H1 (cell line): ENCODE results near the gene INVS. TPM values are rescaled to one million over a fixed set of nuclear protein-coding genes. Genes with fewer than 3 reads are reported as not detected.

Experiments used
- CTCF ChIA-PET: fragments of 300-600 bp; sonication (Branson Sonifier 250); formaldehyde crosslinking; loops from one replicate; lab custom pipeline; 2021; ENCODE audit not compliant: partially characterized antibody; lab: Charles Lee
- POLR2A ChIA-PET: fragments of 300-600 bp; sonication (Branson Sonifier 250); formaldehyde crosslinking; loops from one replicate; lab custom pipeline; 2021; ENCODE audit warnings: inconsistent platforms; ENCODE audit not compliant: partially characterized antibody; lab: Charles Lee
- DNase-seq, 2 experiments: peaks; one replicate each; pipeline versions ENCODE4 v3.0.0 to v3.0.0-alpha.2; 2010 to 2022; ENCODE audit warnings: low spot score in 2 of 2, low read depth in 1 of 2, mixed read lengths in 1 of 2
- FAIRE-seq: peaks from 2 replicates; lab custom pipeline; 2011; peaks lifted over from hg19 to GRCh38; lab: Jason Lieb, UNC
- H2AFZ ChIP-seq: 2 replicates; pipeline ENCODE4 v1.8.1; 2012; ENCODE audit warnings: low read length, inconsistent platforms
- H2AK5ac ChIP-seq: 2 replicates; pipeline ENCODE4 v1.6.1; 2013; ENCODE audit warnings: low read depth, low read length
- H2BK120ac ChIP-seq: replicated peaks from 2 replicates; pipeline ENCODE3; 2013; ENCODE audit warnings: low read depth, low read length, inconsistent platforms
- H2BK12ac ChIP-seq: 2 replicates; pipeline ENCODE4 v1.6.1; 2013; ENCODE audit warnings: low read depth, low read length
- H2BK15ac ChIP-seq: 2 replicates; pipeline ENCODE4 v1.6.1; 2013; ENCODE audit warnings: low read length
- H2BK20ac ChIP-seq: 2 replicates; pipeline ENCODE4 v1.6.1; 2013; ENCODE audit warnings: low read length
- H2BK5ac ChIP-seq: 2 replicates; pipeline ENCODE4 v1.6.1; 2013; ENCODE audit warnings: low read depth, low read length
- H3K14ac ChIP-seq: 2 replicates; pipeline ENCODE4 v1.6.1; 2013; ENCODE audit warnings: inconsistent platforms; ENCODE audit not compliant: insufficient read length
- H3K18ac ChIP-seq: 2 replicates; pipeline ENCODE4 v1.6.1; 2013; ENCODE audit warnings: low read length; ENCODE audit errors: extremely low read depth
- H3K23ac ChIP-seq: 2 replicates; pipeline ENCODE4 v1.6.1; 2013; ENCODE audit warnings: inconsistent platforms; ENCODE audit not compliant: insufficient read length
- H3K23me2 ChIP-seq: 2 replicates; pipeline ENCODE4 v1.6.1; 2013; ENCODE audit warnings: low read depth, low read length
- H3K27ac ChIP-seq: 2 replicates; pipeline ENCODE4 v1.6.1; 2011; ENCODE audit warnings: low read depth, low read length, inconsistent platforms
- H3K27me3 ChIP-seq, 4 experiments: replicated peaks in 1 of 4; 1 replicate in 1 of 4; 2 replicates in 3 of 4; pipeline versions ENCODE4 v1.6.1 to v1.8.1; 2011 to 2013; ENCODE audit warnings: low read length in 3 of 4, mild to moderate bottlenecking in 3 of 4, inconsistent platforms in 2 of 4, mixed read lengths in 2 of 4, moderate library complexity in 1 of 4; ENCODE audit not compliant: control insufficient read depth in 3 of 4, insufficient read depth in 3 of 4; ENCODE audit errors: extremely low read depth in 1 of 4
- H3K36me3 ChIP-seq, 4 experiments: 2 replicates each; pipeline versions ENCODE4 v1.6.1 to v1.8.1; 2011 to 2013; ENCODE audit warnings: mild to moderate bottlenecking in 4 of 4, low read length in 3 of 4, moderate library complexity in 2 of 4, control low read depth in 1 of 4, inconsistent platforms in 1 of 4; ENCODE audit not compliant: insufficient read depth in 4 of 4, control insufficient read depth in 2 of 4
- H3K4ac ChIP-seq: replicated peaks from 2 replicates; pipeline ENCODE3; 2013; ENCODE audit warnings: low read length, low read depth, mixed read lengths, inconsistent platforms; ENCODE audit not compliant: insufficient read length
- H3K4me1 ChIP-seq, 4 experiments: replicated peaks in 1 of 4; 1 replicate in 1 of 4; 2 replicates in 3 of 4; pipeline versions ENCODE4 v1.6.1 to v1.8.1; 2011 to 2013; ENCODE audit warnings: low read length in 3 of 4, inconsistent platforms in 2 of 4, mixed read lengths in 1 of 4; ENCODE audit not compliant: insufficient read depth in 4 of 4, control insufficient read depth in 3 of 4
- H3K4me2 ChIP-seq, 2 experiments: 2 replicates each; pipeline versions ENCODE4 v1.6.1 to v1.8.1; 2011 to 2013; ENCODE audit warnings: low read depth in 2 of 2, low read length in 2 of 2, control low read depth in 1 of 2, inconsistent platforms in 1 of 2, mild to moderate bottlenecking in 1 of 2; ENCODE audit not compliant: insufficient read depth in 1 of 2
- H3K4me3 ChIP-seq, 4 experiments: fragments of 200-600, 300-600 bp in 1 of 4; sonication (generic), shearing (Covaris generic), sonication (Bioruptor Twin) in 1 of 4; 2 replicates each; pipeline versions ENCODE4 v1.5.1 to v1.8.1; 2011 to 2016; ENCODE audit warnings: low read length in 4 of 4, low read depth in 3 of 4, control low read depth in 2 of 4, inconsistent platforms in 2 of 4, mild to moderate bottlenecking in 2 of 4, mixed read lengths in 1 of 4, moderate library complexity in 1 of 4; ENCODE audit not compliant: insufficient read depth in 2 of 4; ENCODE audit errors: extremely low read depth in 1 of 4
- H3K56ac ChIP-seq: replicated peaks from 2 replicates; pipeline ENCODE3; 2013; ENCODE audit warnings: low read depth, mild to moderate bottlenecking, mixed read lengths, low read length, inconsistent platforms; ENCODE audit not compliant: insufficient read length
- H3K79me1 ChIP-seq: 2 replicates; pipeline ENCODE4 v1.6.1; 2013; ENCODE audit warnings: low read depth, low read length, control low read depth
- H3K79me2 ChIP-seq, 2 experiments: 2 replicates each; pipeline versions ENCODE4 v1.6.1 to v1.8.1; 2012 to 2013; ENCODE audit warnings: low read length in 2 of 2, mild to moderate bottlenecking in 2 of 2, inconsistent platforms in 1 of 2; ENCODE audit not compliant: insufficient read depth in 2 of 2, control insufficient read depth in 1 of 2
- H3K9ac ChIP-seq, 4 experiments: replicated peaks in 1 of 4; 1 replicate in 1 of 4; 2 replicates in 3 of 4; pipeline versions ENCODE4 v1.6.1 to v1.8.1; 2011 to 2013; ENCODE audit warnings: low read depth in 3 of 4, low read length in 3 of 4, control low read depth in 2 of 4, mild to moderate bottlenecking in 2 of 4, moderate library complexity in 2 of 4, inconsistent platforms in 1 of 4; ENCODE audit errors: extremely low read depth in 1 of 4
- H3K9me3 ChIP-seq, 2 experiments: 2 replicates each; pipeline versions ENCODE4 v1.6.1 to v1.8.1; 2012 to 2013; ENCODE audit warnings: mild to moderate bottlenecking in 2 of 2, moderate library complexity in 2 of 2, control low read depth in 1 of 2, inconsistent platforms in 1 of 2, low read depth in 1 of 2, low read length in 1 of 2, mixed read lengths in 1 of 2; ENCODE audit not compliant: insufficient read depth in 2 of 2
- H4K20me1 ChIP-seq, 2 experiments: replicated peaks in 1 of 2; 2 replicates each; pipeline versions ENCODE3 to v1.8.1; 2011 to 2013; ENCODE audit warnings: inconsistent platforms in 2 of 2, low read length in 2 of 2, mild to moderate bottlenecking in 1 of 2; ENCODE audit not compliant: insufficient read depth in 2 of 2, control insufficient read depth in 1 of 2
- H4K5ac ChIP-seq: 2 replicates; pipeline ENCODE4 v1.6.1; 2013; ENCODE audit warnings: low read length, low read depth, mixed read lengths, inconsistent platforms; ENCODE audit not compliant: insufficient read length
- H4K8ac ChIP-seq: 2 replicates; pipeline ENCODE4 v1.8.0; 2013; ENCODE audit warnings: mild to moderate bottlenecking, moderate library complexity, low read length, inconsistent platforms; ENCODE audit not compliant: insufficient read depth; ENCODE audit errors: extremely low read depth
- H4K91ac ChIP-seq: replicated peaks from 2 replicates; pipeline ENCODE3; 2013; ENCODE audit warnings: low read length, mixed read lengths, inconsistent platforms; ENCODE audit not compliant: insufficient read length
- CTCF ChIP-seq, 3 experiments: IDR thresholded peaks; 1 replicate in 2 of 3; 2 replicates in 1 of 3; pipeline versions ENCODE4 v1.5.1 to v1.6.1; 2011; ENCODE audit warnings: low read length in 3 of 3, mild to moderate bottlenecking in 3 of 3, inconsistent platforms in 2 of 3, low read depth in 1 of 3, moderate library complexity in 1 of 3; ENCODE audit not compliant: insufficient read depth in 1 of 3; ENCODE audit errors: control extremely low read depth in 1 of 3
- E2F6 ChIP-seq: IDR thresholded peaks from 2 replicates; pipeline ENCODE4 v1.6.1; 2012; ENCODE audit warnings: inconsistent platforms
- KDM5A ChIP-seq: fragments of 200-600 bp; IDR thresholded peaks from 2 replicates; pipeline ENCODE4 v1.7.1; 2012; ENCODE audit warnings: mild to moderate bottlenecking, low read length, inconsistent platforms, mixed read lengths
- MAX ChIP-seq: IDR thresholded peaks from 2 replicates; pipeline ENCODE4 v1.6.1; 2012; ENCODE audit warnings: inconsistent platforms
- NANOG ChIP-seq: IDR thresholded peaks from 2 replicates; pipeline ENCODE4 v1.6.1; 2011; ENCODE audit warnings: low read length, low read depth, mild to moderate bottlenecking, inconsistent platforms; ENCODE audit not compliant: insufficient read depth, poor library complexity, severe bottlenecking
- NRF1 ChIP-seq: IDR thresholded peaks from 2 replicates; pipeline ENCODE4 v1.6.1; 2011; ENCODE audit warnings: mild to moderate bottlenecking, low read depth, low read length, improper control_type of control experiment
- SIN3A ChIP-seq, 2 experiments: IDR thresholded peaks in 1 of 2; conservative IDR thresholded peaks in 1 of 2; 2 replicates each; pipeline ENCODE4 v1.6.1; 2011 to 2012; ENCODE audit warnings: low read length in 2 of 2, improper control_type of control experiment in 1 of 2, low read depth in 1 of 2, mild to moderate bottlenecking in 1 of 2
- SP4 ChIP-seq: IDR thresholded peaks from 2 replicates; pipeline ENCODE4 v1.6.1; 2012; ENCODE audit warnings: low read length, inconsistent platforms
- SRF ChIP-seq: IDR thresholded peaks from 2 replicates; pipeline ENCODE4 v1.6.1; 2011; ENCODE audit warnings: mild to moderate bottlenecking, low read depth, low read length, moderate library complexity
- TAF1 ChIP-seq: IDR thresholded peaks from 2 replicates; pipeline ENCODE4 v1.6.1; 2011; ENCODE audit warnings: mild to moderate bottlenecking, low read depth, low read length
- TCF12 ChIP-seq: IDR thresholded peaks from 2 replicates; pipeline ENCODE4 v1.6.1; 2011; ENCODE audit warnings: low read depth, mild to moderate bottlenecking, low read length
- WGBS, 2 experiments: shearing (Covaris generic) in 1 of 2; methylation state at CpG; one replicate each; pipeline versions ENCODE4 v1.1.6 to v1.1.7; 2013 to 2015; ENCODE audit warnings: low lambda C conversion rate in 2 of 2, mixed read lengths in 2 of 2, inconsistent platforms in 1 of 2, low coverage in 1 of 2, missing lambda C conversion rate in 1 of 2; ENCODE audit not compliant: insufficient replicate concordance in 2 of 2, insufficient coverage in 1 of 2, insufficient read length in 1 of 2; ENCODE audit errors: extremely low coverage in 1 of 2, missing lambda C conversion rate in 1 of 2; 5-methylcytosine and 5-hydroxymethylcytosine counted together
- polyA plus RNA-seq, 7 experiments: library from polyadenylated mRNA; depleted of rRNA in 3 of 7; stranded (reverse) in 5 of 7; unstranded in 2 of 7; fragments of >200 nt in 5 of 7; fragments of 200-250 nt in 2 of 7; gene quantifications; 1 replicate in 5 of 7; 2 replicates in 1 of 7; 4 replicates in 1 of 7; pipeline versions ENCODE4 v1.2.1 to v1.2.3, GENCODE V29; 2011 to 2013; ENCODE audit warnings: missing spikeins in 2 of 7, mixed read lengths in 2 of 7
- total RNA-seq: library from RNA; stranded (reverse); fragmentation: NEBNext Ultra II Directional; extraction: Animal tissue kit (Norgen Biotek cat#: 25700); gene quantifications from 2 replicates; pipeline ENCODE4 v1.2.1, GENCODE V29; 2021

The INVS gene
- total and polyA plus RNA-seq, 2 of the 8 experiments (the other 6 are each of a cell fraction or from before 2014, with no cell fraction given), result 4.1 to 6.9 TPM

- H2AK5ac ChIP-seq, result no peak overlapping the region
- no peak overlapping the region for H2BK15ac ChIP-seq
- POLR2A ChIA-PET, result no interaction called here
- no peak overlapping the region for H2AFZ ChIP-seq
- FAIRE-seq (no peak), DNase-seq (no peak)
- no peak overlapping the region for H4K8ac ChIP-seq
- H3K4me3 ChIP-seq, result no peak overlapping the region
- no peak overlapping the region for H2BK120ac ChIP-seq
- H3K23ac ChIP-seq, result no peak overlapping the region
- no peaks in the 10 kb centered on the region for H3K9me3 ChIP-seq
- H3K56ac ChIP-seq, result no peak overlapping the region
- CTCF ChIA-PET, result no interaction called here
- H3K4ac ChIP-seq, result no peak overlapping the region
- H2BK12ac ChIP-seq, result no peak overlapping the region
- H3K4me1 ChIP-seq, result no peaks in the 10 kb centered on the region
- no peak overlapping the region for H2BK5ac ChIP-seq
- no peak overlapping the region for H3K14ac ChIP-seq
- no peaks in the 10 kb centered on the region for H3K27me3 ChIP-seq
- peaks cover 0 to 79% of the 10 kb centered on the region in 2 experiments; a peak in 3 of 4 replicates for H3K79me2 ChIP-seq
- no peak overlapping the region for H4K5ac ChIP-seq
- H2BK20ac ChIP-seq, result no peak overlapping the region
- TF ChIP-seq MAX, result no peak
- no peak for TF ChIP-seq NRF1
- TF ChIP-seq CTCF (IDR thresholded peaks at IDR 0.05; ENCODE audit: control extremely low read depth in 1 of 3, insufficient read depth in 1 of 3, low read depth in 1 of 3, low read length in 3 of 3), result no peak
- no peak for TF ChIP-seq E2F6
- TF ChIP-seq SRF, result no peak
- no peak for TF ChIP-seq SP4
- TF ChIP-seq NANOG, result no peak
- TF ChIP-seq KDM5A, result no peak
- no peak for TF ChIP-seq TAF1
- TF ChIP-seq TCF12, result no peak
- TF ChIP-seq SIN3A (conservative IDR thresholded peaks at IDR 0.05 in 1 of 2, IDR thresholded peaks at IDR 0.05 in 1 of 2; ENCODE audit: low read depth in 1 of 2, low read length in 2 of 2), result no peak
- 86% methylated on average over 2 of the region's 2 CpGs; no CpG with 5 or more reads in 1 of the 2 experiments for WGBS, 2 experiments
- no peak overlapping the region for H3K4me2 ChIP-seq
- no peak overlapping the region for H3K27ac ChIP-seq
- no peak overlapping the region for H3K9ac ChIP-seq
- no peak overlapping the region for H3K18ac ChIP-seq
- peaks cover 5 to 63% (median 23%) of the 10 kb centered on the region in 4 experiments for H3K36me3 ChIP-seq
- H3K79me1 ChIP-seq, result no peaks in the 10 kb centered on the region; the same call in 1 of the 2 replicates
- no peak overlapping the region for H4K91ac ChIP-seq
- peaks cover 2 to 10% of the 10 kb centered on the region in 2 experiments for H4K20me1 ChIP-seq
- no peaks in the 10 kb centered on the region for H3K23me2 ChIP-seq
Measured at GRCh38 chr9:100309992-100310391, 210.9 kb downstream of the INVS start.
